ENCODE measurements around the gene GLI1. TPM values are rescaled to one million over a fixed set of nuclear protein-coding genes. Genes with fewer than 3 reads are reported as not detected.
A peak's percentile ranks its signal among the peaks of the same experiment; 100 is the strongest.

Gene GLI1
- polyA plus RNA-seq, 1 donor (not counting 4 experiments of a cell fraction or from before 2014, with no cell fraction given): 1.0 TPM

GRCh38 chr12:57485695-57486094, 26.1 kb downstream of the GLI1 start:
- Histone ChIP-seq H3K79me2 (ENCODE audit: control insufficient read depth, insufficient read depth, low read length) (peaks cover 26% of the 10 kb centered on the region), H3K9ac (ENCODE audit: control insufficient read depth, extremely low read depth, insufficient read depth, low read length) (no peak overlapping the region), H3K27me3 (ENCODE audit: control insufficient read depth, extremely low read depth, insufficient read depth, low read length) (peaks cover 5% of the 10 kb centered on the region), H2AFZ (ENCODE audit: control insufficient read depth, low read length) (no peak overlapping the region), H3K9me1 (ENCODE audit: control insufficient read depth, extremely low read depth, insufficient read depth, low read length) (no peaks in the 10 kb centered on the region), H3K4me1 (ENCODE audit: control insufficient read depth, extremely low read depth, insufficient read depth, low read length) (peaks cover 9% of the 10 kb centered on the region), H3K4me2 (ENCODE audit: control insufficient read depth, extremely low read depth, insufficient read depth, low read depth, low read length) (no peak overlapping the region), H3K36me3 (ENCODE audit: control insufficient read depth in 2 of 2, extremely low read depth in 1 of 2, insufficient read depth in 2 of 2, low read length in 2 of 2) (peaks cover 13% of the 10 kb centered on the region in 2 experiments), H4K20me1 (ENCODE audit: control insufficient read depth, extremely low read depth, insufficient read depth, low read length) (no peaks in the 10 kb centered on the region), H3K4me3 (ENCODE audit: control insufficient read depth in 2 of 3, extremely low read depth in 1 of 3, insufficient read depth in 2 of 3, low read depth in 1 of 3, low read length in 3 of 3) (no peak overlapping the region), H3K27ac (ENCODE audit: control insufficient read depth, insufficient read depth, low read length) (no peak overlapping the region), H3K9me3 (ENCODE audit: control insufficient read depth, low read depth, low read length) (no peaks in the 10 kb centered on the region)
- FAIRE-seq: no peak
- DNase-seq (ENCODE audit: low read depth, low spot score): no peak
- TF ChIP-seq EZH2 (IDR thresholded peaks at IDR 0.05; ENCODE audit: low read length) (no peak), CTCF (optimal IDR thresholded peaks at IDR 0.05 in 1 of 3, IDR thresholded peaks at IDR 0.05 in 1 of 3, conservative IDR thresholded peaks at IDR 0.05 in 1 of 3; ENCODE audit: extremely low read depth in 1 of 3, insufficient read depth in 2 of 3, low read length in 3 of 3) (no peak)
- dilution Hi-C loops (cut with MboI; ENCODE audit: extremely low pct_ligation_motif_present, low sequenced_read_pairs): no loop called here

- Histone ChIP-seq H3K27me3 (ENCODE audit: control insufficient read depth, extremely low read depth, insufficient read depth, low read length) (no peaks in the 10 kb centered on the region), H3K27ac (ENCODE audit: control insufficient read depth, insufficient read depth, low read length) (no peak overlapping the region)
- dilution Hi-C loops (cut with MboI; ENCODE audit: extremely low pct_ligation_motif_present, low sequenced_read_pairs): no loop called here
These were observed 27.5 kb downstream of the GLI1 start for GRCh38 chr12:57487055-57487596.

More at GRCh38 chr12:57487055-57487596, 27.5 kb downstream of the GLI1 start:
- H2AFZ ChIP-seq (ENCODE audit: control insufficient read depth, low read length): peak overlapping the region; percentile 70
- no peaks in the 10 kb centered on the region for H3K9me1 ChIP-seq (ENCODE audit: control insufficient read depth, extremely low read depth, insufficient read depth, low read length)
- TF ChIP-seq EZH2 (IDR thresholded peaks at IDR 0.05; ENCODE audit: low read length) (no peak), CTCF (optimal IDR thresholded peaks at IDR 0.05 in 1 of 3, IDR thresholded peaks at IDR 0.05 in 1 of 3, conservative IDR thresholded peaks at IDR 0.05 in 1 of 3; ENCODE audit: extremely low read depth in 1 of 3, insufficient read depth in 2 of 3, low read length in 3 of 3) (no peak)
- peaks cover 26% of the 10 kb centered on the region for H3K79me2 ChIP-seq (ENCODE audit: control insufficient read depth, insufficient read depth, low read length)
- peak overlapping the region; percentile 94 for H3K9ac ChIP-seq (ENCODE audit: control insufficient read depth, extremely low read depth, insufficient read depth, low read length)
- peaks cover 9% of the 10 kb centered on the region for H3K4me1 ChIP-seq (ENCODE audit: control insufficient read depth, extremely low read depth, insufficient read depth, low read length)
- H4K20me1 ChIP-seq (ENCODE audit: control insufficient read depth, extremely low read depth, insufficient read depth, low read length): no peaks in the 10 kb centered on the region
- peaks cover 19% of the 10 kb centered on the region in 2 experiments for H3K36me3 ChIP-seq (ENCODE audit: control insufficient read depth in 2 of 2, extremely low read depth in 1 of 2, insufficient read depth in 2 of 2, low read length in 2 of 2)
- peak overlapping the region; percentile 61 for H3K4me2 ChIP-seq (ENCODE audit: control insufficient read depth, extremely low read depth, insufficient read depth, low read depth, low read length)
- no peaks in the 10 kb centered on the region for H3K9me3 ChIP-seq (ENCODE audit: control insufficient read depth, low read depth, low read length)
- no peak overlapping the region for H3K4me3 ChIP-seq (ENCODE audit: control insufficient read depth in 2 of 3, extremely low read depth in 1 of 3, insufficient read depth in 2 of 3, low read depth in 1 of 3, low read length in 3 of 3)
- DNase-seq (ENCODE audit: low read depth, low spot score) (no peak), FAIRE-seq (no peak)
